Measurements from ENCODE around the gene GET3.

GET3 gene

DNA sequence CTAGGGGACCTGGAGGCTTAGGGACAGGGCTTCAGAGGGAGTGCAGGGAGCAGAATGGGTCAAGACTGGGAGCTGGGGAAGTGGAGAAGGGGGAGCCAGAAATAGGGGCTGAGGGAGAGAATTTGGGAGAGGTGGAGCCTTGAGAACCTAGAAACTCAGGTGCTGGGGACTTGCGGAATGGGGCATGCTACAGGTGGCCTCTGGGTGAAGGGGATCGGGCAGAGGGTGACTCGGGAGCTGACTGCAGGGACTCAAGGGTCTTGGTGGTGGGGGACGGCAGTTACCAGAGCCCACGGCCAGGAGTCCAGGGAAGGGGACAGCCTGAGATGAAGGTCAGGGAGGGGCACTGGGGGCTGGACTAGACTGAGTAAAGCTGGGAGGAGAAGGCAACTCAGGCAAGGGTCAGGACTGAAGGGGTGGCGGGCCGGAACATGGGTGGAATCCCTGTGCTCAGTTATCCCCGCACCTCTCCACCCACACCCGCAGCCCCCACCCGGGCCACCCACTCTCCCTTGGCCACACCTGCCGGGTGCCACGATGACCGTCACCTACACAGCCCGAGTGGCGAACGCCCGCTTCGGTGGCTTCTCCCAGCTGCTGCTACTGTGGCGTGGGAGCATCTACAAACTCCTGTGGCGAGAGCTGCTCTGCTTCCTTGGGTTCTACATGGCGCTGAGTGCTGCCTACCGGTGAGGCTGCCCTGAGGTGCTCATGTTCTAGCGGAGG lies 14.9 kb downstream of the GET3 start:
- ChIA-PET CTCF (interaction anchor here (0.6 to 31.4 kb wide), 5 partner anchors 10 to 95 kb away, joined by 3 to 1565 read pairs (median 10); partner anchors contain the start of genes JUNB, PRDX2, RNASEH2A and THSD8), POLR2A (interaction anchor here (0.6 to 1.5 kb wide), 2 partner anchors 39 to 189 kb away, joined by 3 to 5 read pairs; partner anchors contain the start of gene JUNB)
- no peak overlapping the region for H3K4me3 ChIP-seq (ENCODE audit: low read depth, low read length)
- DNase-seq (ENCODE audit: low read depth, low spot score): no peak
- no peak for TF ChIP-seq CTCF (IDR thresholded peaks at IDR 0.05; ENCODE audit: insufficient read depth, low read length, missing control alignments)

DNA sequence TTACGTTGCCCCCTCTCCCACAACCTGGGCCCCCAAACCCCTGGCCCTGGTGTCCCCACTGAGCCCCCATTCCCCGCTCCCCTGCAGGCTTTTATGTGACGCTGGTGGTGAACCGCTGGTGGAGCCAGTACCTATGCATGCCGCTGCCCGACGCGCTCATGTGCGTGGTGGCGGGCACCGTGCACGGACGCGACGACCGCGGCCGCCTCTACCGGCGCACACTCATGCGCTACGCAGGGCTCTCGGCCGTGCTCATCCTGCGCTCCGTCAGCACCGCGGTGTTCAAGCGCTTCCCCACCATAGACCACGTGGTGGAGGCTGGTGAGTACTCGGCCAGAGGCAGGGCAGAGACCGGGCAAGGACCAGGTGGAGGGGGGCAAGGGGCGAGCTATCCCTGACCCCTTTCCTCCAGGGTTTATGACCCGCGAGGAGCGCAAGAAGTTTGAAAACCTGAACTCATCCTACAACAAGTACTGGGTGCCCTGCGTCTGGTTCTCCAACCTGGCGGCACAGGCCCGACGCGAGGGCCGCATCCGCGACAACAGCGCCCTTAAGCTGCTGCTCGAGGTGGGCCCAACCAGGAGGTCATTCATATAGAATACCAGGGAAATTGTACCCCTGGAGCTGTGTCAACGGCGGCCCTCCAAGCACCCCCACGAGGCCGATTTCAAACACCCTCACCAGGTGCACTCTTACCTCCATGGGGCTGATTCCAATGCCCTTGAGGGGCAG lies 17.3 kb downstream of the GET3 start:
- DNase-seq (ENCODE audit: low read depth, low spot score): no peak
- no peak overlapping the region for H3K4me3 ChIP-seq (ENCODE audit: low read depth, low read length)
- ChIA-PET POLR2A (interaction anchor here (0.6 kb wide), 1 partner anchor 13 kb away, joined by 4 read pairs; no protein-coding TSS in a partner anchor), CTCF (interaction anchor here (1.4 to 31.4 kb wide), 6 partner anchors 8 to 94 kb away, joined by 3 to 1565 read pairs (median 542); partner anchors contain the start of genes BEST2, GET3, HOOK2 and JUNB)
- TF ChIP-seq CTCF (IDR thresholded peaks at IDR 0.05; ENCODE audit: insufficient read depth, low read length, missing control alignments): no peak

- POLR2A ChIA-PET: no interaction called here
- TF ChIP-seq CTCF (IDR thresholded peaks at IDR 0.05; ENCODE audit: insufficient read depth, low read length, missing control alignments): no peak
- CTCF ChIA-PET: interaction anchor here (1.0 to 31.4 kb wide), 11 partner anchors 6 to 116 kb away, joined by 3 to 1565 read pairs (median 15); partner anchors contain the start of genes BEST2, GET3, HOOK2 and JUNB
Observed at GRCh38 chr19:12756150-12756883, 19.0 kb downstream of the GET3 start.

DNA sequence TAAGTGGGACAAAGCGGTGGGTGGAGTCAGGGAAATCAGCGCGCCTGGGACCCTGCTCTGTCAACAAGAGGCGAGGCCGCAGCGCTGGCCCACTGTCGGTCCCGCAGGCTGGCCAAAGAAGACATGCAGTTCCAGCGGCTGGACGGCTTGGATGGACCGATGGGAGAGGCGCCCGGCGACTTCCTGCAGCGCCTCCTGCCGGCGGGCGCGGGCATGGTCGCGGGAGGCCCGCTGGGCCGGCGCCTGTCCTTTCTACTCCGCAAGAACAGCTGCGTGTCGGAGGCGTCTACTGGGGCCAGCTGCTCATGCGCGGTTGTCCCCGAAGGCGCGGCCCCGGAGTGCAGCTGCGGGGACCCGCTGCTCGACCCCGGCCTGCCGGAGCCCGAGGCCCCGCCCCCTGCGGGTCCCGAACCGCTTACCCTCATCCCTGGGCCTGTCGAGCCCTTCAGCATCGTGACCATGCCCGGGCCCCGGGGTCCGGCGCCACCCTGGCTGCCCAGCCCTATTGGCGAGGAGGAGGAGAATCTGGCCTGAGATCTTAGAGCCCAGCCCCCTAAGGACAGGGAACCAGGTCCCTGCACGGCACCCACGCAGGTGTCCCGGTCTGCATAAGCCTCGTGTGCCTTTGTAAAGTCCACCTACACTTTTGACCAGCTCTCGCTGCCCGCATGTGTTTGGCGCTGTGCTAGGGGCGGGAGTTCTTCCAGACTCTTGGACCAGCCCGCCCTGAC lies 20.4 kb downstream of the GET3 start:
- DNase-seq (ENCODE audit: low read depth, low spot score): no peak
- CTCF ChIA-PET: interaction anchor here (0.7 to 31.4 kb wide), 28 partner anchors 5 to 193 kb away, joined by 3 to 1565 read pairs (median 6); partner anchors contain the start of genes BEST2, DNASE2, FBXW9 and GET3
- H3K4me3 ChIP-seq (ENCODE audit: low read depth, low read length): peak overlapping the region; percentile 50
- POLR2A ChIA-PET: interaction anchor here (0.6 to 1.2 kb wide), 6 partner anchors 8 to 34 kb away, joined by 3 to 4 read pairs (median 4); partner anchors contain the start of genes GET3 and JUNB
- TF ChIP-seq CTCF (IDR thresholded peaks at IDR 0.05; ENCODE audit: insufficient read depth, low read length, missing control alignments): peak; percentile 82

More at GRCh38 chr19:12756150-12756883, 19.0 kb downstream of the GET3 start:
- DNase-seq (ENCODE audit: low read depth, low spot score): no peak
- H3K4me3 ChIP-seq (ENCODE audit: low read depth, low read length): no peak overlapping the region

GRCh38 chr19:12759686-12760085 lies 22.4 kb downstream of the GET3 start:
- POLR2A ChIA-PET: interaction anchor here (1.2 to 2.1 kb wide), 3 partner anchors 32 to 87 kb away, joined by 3 to 9 read pairs (median 3); partner anchors contain the start of gene JUNB

More at GRCh38 chr19:12759686-12760085, 22.4 kb downstream of the GET3 start:
- CTCF ChIA-PET: interaction anchor here (0.6 to 31.4 kb wide), 25 partner anchors 3 to 206 kb away, joined by 3 to 1565 read pairs (median 5); partner anchors contain the start of genes BEST2, FBXW9, GET3 and HOOK2
- H3K4me3 ChIP-seq (ENCODE audit: low read depth, low read length): no peak overlapping the region
- no peak for DNase-seq (ENCODE audit: low read depth, low spot score)
- no peak for TF ChIP-seq CTCF (IDR thresholded peaks at IDR 0.05; ENCODE audit: insufficient read depth, low read length, missing control alignments)
